ENCODE measurements around the gene PDE8A.

Gene PDE8A, protein sequence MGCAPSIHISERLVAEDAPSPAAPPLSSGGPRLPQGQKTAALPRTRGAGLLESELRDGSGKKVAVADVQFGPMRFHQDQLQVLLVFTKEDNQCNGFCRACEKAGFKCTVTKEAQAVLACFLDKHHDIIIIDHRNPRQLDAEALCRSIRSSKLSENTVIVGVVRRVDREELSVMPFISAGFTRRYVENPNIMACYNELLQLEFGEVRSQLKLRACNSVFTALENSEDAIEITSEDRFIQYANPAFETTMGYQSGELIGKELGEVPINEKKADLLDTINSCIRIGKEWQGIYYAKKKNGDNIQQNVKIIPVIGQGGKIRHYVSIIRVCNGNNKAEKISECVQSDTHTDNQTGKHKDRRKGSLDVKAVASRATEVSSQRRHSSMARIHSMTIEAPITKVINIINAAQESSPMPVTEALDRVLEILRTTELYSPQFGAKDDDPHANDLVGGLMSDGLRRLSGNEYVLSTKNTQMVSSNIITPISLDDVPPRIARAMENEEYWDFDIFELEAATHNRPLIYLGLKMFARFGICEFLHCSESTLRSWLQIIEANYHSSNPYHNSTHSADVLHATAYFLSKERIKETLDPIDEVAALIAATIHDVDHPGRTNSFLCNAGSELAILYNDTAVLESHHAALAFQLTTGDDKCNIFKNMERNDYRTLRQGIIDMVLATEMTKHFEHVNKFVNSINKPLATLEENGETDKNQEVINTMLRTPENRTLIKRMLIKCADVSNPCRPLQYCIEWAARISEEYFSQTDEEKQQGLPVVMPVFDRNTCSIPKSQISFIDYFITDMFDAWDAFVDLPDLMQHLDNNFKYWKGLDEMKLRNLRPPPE

DNA sequence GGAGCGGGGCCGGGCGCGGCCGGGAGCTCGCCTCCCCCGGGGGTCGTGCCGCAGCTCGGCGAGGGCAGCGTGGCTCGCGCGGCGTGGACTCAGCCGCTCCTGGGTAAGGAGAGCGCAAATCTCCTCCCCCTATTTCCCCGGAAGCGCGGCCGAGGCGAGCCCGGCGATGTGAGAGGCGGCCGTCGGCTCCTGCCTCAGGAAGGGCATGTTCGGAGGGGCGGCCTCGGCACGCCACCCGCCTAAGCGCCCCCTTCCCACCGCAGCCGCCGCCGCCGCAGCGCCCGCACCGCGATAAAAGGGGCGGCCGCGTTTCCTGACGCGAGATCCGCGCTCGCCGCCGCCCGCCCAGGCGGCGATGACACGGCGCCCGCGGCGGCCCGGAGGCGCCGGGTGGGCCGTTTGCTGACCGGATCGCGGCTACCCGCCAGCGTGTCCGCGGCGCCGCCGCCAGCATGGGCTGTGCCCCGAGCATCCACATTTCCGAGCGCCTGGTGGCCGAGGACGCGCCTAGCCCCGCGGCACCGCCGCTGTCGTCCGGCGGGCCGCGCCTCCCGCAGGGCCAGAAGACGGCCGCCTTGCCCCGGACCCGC is at the start of gene PDE8A:
Gene PDE8A, plus strand, starts transcription at position 146 of the 590 bp plus-strand sequence. Its CDS starts 307 bp downstream, at position 453.
- no peak for DNase-seq

DNA sequence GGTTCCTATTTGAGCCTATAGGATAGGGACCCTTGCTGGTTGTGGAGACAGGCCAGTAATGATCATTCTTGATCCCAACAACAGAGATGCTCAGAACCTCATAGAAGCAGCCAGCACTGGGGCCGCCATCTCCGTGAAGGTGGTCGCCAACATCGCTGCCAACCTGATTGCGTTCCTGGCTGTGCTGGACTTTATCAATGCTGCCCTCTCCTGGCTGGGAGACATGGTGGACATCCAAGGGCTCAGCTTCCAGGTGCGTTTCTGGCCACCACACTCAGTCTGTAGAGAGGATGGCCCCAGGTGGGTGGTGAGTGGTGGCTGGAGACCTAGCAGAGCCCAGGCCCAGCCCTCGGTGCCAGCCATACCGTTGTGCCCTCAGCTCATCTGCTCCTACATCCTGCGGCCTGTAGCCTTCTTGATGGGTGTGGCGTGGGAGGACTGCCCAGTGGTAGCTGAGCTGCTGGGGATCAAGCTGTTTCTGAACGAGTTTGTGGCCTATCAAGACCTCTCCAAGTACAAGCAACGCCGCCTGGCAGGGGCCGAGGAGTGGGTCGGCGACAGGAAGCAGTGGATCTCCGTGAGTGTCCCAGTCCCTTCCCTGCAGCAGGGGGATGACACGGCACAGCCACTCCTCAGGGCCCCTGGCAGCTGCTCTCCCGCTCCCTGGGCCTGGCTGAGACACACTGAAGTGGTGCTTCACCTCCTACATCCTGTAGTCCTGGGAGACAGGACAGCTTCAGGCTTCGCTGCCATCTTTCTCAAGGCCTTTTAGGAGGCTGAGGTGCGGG is 46.5 kb upstream of the PDE8A start:
- no peak for DNase-seq

DNA sequence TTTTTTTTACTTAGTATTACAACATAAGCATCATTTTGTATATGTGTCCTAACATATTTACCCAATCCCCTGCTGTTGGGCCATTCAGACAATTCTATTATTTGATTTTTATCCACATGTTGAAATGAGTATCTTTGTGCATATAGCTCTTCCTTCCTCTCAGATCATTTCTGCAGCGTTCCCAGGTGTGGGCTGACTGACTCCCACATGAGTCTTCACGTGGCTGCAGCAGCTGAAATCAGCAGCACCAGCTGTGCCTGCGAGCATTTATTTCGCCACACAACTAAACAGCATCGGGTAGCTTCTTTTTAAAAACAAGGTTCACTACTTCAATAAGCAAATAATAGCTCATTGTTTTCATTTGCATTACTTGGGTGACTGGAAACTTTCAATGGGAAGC is 44.5 kb upstream of the PDE8A start:
- DNase-seq: no peak

DNA sequence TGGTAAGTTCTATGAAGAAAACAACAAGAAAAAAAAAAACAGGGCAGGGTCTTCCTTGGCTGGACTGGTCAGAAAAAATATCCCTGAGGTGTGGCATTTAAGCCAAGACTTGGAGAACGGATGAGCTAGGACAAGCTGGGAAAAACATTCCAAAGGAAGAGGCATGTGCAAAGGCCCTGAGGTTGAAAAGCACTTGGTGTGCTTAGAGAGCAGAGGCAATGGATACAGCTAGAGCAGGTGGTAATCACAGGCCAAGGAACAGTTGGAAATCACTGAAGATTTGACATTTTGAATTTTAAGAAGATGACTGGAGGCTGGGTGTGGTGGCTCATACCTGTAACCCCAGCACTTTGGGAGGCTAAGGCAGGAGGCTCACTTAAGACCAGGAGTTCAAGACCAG is 42.9 kb upstream of the PDE8A start:
- no peak for DNase-seq

DNA sequence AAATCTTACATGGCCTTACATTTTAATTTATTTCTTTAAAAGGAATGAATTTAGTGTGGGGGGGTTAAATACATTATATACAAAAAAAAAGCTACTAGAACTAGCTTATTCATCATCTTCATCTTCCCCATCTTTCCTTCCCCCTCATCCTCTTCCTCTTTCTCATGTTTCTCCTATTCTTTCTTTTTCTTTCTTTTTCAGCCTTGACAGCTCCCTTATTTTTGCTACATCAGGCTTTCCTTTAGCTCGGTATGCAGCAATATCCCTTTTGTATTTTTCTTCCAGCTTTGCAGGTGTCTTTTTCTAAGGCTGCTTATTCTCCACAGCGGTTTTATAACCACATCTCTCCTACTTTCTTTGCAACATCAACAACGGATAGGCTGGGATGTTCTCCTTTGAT is 41.3 kb upstream of the PDE8A start:
- no peak for DNase-seq

DNA sequence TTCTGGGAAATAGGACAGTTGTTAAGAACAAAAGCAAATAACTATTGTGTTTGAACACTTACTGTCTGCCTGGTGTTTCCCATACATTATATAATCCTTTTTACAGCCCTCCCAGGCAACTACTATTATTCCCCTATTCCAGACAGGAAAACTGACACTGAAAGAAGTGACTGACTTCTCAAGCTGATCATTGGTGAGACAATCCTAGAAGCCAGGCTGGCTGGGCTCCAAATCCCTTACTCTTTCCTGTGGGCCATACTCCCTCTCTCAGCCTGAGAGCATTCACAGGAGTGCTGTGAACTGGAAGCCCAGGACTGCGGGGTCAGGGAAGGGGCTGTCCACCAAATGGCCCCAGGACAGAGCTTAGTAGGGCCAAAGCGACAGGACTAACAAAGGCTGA is 39.2 kb upstream of the PDE8A start:
- DNase-seq: no peak

DNA sequence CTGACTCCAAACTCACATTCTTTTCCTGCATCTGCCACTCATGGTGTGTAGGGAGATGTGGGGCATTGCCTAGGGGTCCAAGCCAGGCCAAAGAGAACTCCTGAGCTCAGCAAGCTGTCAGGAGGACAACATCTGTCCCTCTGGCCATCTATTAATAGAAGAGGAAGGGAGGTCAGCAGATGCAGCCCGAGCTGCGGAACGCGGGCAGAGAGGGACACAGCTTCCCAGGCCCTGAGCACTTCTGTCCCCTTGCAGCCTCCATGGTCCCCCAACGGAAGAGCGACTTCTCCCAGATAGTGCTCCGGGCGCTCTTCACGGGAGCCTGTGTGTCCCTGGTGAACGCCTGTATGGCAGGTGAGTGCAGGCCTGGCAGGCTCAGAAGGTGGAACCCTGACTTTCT is 37.3 kb upstream of the PDE8A start:
- DNase-seq: no peak

DNA sequence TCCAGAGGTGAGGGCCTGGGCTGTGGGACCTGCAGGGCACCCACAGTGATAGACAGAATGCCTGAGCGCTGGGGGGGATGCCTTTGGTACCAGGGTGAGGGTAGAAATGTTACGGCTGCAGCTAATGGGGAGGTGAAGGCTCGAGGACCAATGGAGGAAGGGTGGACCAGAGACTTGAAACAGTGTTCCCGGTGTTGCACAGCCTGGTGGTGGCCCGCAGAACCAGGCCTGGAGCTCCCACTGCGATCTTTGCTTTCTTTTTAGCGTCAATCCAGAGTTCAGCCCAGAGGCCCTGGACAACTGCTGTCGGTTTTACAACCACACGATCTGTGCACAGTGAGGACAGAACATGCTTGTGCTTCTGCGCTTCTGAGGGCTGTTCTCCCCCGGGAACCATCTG is 36.8 kb upstream of the PDE8A start:
- DNase-seq: no peak

DNA sequence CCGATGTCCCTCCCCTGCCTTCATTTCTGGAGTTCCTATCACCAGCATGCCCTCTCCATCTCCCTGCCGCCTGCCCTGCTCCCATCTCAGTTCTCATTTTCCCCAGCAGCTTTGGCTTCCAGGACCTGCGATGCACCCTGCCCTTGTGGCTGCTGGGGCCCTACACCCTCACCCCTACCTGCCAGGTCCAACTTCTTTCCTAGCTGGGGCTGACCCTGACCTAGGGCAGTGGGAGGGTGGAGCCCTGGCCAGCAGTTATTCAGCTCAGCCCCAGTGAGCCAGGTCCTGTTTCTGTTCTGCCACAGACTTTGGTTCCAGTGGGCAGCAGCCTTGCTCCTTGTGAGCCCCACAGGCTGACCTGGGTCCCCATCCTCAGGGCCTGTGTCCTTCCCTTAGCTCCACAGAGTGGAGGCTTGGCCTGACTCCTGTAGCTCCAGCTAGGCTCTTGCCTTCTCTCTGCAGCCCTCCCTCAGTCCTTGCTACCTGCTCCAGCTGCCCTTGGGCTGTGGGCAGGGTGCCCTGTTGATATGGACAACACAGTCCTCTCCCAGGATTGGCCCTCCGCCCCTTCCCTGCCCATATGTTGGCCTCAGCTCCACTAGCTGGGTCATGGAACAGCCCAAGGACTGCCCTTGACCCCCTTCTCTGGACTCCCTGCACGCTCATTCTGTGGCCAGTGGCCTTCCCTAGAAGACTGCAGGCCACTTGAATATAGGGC is 34.7 kb upstream of the PDE8A start:
- no peak for DNase-seq

DNA sequence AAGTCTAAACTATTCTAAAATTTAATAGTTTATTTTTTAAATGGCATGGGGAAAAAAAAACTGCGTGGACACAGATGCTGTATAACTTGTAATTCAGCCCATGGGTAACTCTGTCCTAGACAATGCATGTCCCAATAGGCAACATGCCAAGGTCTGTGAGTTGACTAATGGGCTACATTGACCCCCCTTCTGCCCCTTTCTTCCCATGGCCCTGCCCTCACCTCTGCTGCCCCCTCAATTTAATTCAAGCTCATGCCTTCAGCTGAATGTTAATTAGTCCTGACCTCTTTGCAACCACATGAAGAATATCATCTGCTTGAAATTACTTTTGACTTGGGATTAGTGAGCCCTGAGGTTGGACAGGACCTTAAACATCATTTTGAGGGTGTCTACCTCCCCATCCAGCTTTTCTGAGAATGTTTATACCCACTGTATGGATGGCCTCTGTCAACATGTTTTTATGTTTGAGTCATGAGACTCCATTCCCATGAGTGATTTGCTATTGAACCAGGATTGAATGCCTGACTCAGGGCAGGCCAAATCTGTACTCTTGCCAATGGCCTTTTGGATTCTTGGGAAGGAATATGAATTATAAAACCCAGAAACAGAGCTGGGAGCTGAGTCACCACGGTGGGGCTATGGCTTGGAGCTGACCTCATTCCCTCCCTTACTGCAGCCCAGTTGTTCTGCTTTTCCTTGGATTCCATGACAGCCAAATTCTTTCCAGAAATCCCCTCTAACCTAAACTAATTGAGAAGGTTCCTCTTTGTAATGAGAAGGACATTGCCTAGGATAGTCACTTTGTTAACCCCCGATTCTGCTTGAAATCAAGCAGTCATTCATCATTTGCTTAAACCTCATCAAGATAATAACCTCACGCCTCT is 33.5 kb upstream of the PDE8A start:
- DNase-seq: no peak

DNA sequence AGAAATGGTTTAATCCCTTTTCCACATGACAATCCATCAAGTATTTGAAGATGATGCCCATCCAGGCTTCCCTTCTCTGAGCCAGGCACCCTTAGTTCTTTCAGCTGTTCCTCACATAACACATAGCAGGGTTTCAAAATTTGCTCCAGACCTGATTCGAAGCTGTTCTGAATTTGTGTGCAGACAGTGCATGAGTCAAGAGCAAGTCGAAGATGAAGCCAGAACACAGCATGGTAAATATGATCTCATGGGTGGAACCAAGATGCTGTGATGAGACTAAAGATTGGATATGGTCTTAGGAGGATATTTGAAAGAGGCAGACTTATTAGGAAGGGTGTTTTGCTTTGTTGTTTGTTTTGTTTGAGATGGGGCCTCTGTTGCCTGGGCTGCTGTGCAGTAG is 32.6 kb upstream of the PDE8A start:
- DNase-seq: no peak

DNA sequence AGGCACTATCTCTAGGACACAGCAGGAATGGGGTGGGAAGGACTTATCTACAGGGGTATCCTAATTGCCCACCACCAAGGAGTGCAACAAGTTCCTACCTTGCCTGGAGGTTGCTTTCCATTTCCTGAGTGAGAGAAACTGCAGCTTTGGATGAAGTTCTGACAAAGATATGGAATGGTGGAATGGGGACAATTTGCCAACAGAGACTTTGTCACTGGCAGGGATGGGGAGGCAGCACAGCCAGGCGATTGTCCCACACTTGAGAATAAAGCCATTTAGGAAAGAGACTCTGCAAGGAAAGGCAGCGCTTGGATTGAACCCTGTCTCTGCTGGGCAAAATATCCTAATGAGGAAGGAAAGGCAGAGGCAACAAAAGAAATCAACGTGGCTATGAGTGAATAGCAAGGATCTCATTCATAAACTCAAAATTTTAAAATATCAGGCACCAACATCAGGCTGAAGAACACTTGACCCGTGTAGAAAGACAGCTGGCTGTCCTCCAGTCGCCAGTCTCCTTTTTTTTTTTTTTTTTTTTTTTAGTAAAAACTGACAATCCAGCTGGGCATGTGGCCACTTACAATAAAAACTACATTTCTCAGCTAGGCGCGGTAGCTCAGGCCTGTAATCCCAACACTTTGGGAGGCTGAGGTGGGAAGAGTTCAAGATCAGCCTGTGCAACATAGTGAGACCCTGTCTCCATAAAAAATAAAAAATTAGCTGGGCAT is 31.6 kb upstream of the PDE8A start:
- DNase-seq: no peak

DNA sequence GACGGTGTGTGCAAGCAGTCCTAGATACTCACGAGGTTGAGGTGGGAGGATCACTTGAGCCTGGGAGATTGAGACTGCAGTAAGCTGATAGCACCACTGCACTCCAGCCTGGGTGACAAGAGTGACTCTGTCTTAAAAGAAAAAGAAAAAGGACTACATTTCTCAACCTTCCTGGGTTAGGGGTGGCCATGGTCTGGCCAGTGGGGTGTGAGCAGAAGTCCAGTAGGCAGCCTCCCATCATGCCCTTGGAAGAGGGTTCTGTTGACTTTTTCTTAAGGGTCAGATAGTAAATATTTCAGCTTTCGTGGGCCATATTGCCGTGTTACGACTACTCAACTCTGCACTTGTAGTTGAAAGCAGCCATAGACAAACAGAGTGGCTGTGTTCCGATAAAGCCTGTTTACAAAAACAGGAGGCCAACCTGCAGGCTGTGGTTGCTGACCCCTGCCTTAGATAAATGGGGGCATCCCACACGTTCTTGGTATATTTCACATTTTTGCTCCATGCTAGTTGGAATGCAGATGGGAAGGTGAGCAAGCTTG is 31.0 kb upstream of the PDE8A start:
- no peak for DNase-seq

DNA sequence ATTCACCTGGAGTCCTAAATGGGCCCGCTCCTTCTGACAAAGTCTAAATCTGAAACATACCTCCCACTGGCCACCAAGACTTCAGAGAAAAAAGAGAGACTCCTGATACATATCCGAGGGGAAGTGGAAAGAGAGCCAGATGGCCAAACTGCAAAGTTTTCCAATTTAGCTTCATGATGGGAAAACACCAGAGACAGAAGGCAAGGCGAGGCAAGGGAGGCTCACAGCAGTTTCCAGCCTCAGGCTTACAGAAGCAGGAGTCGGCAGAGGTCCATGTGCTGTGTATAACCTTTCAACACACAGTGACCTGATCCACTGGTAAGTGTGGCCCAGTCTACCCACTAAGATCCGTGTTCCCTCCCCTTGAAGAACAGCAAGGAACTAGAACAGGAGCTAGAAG is 29.9 kb upstream of the PDE8A start:
- DNase-seq: no peak

DNA sequence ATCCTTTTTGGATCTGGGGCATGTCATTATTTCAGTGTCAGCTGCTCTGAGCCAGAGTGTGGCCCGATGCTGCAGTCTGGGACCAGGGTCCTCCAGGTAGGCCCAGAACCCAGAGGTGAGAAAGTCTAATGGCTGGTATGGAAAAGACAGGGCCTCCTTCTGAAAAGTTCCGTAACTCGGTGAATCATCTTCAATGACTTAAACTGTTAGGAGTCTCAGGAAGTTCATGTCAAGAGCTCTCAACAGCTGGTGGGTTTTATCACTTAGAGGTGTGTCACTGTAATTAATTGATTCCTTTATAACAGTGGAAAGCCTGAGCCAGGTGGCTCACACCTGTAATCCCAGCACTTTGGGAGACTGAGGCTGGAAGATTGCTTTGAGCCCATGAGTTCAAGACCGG is 28.5 kb upstream of the PDE8A start:
- DNase-seq: no peak

DNA sequence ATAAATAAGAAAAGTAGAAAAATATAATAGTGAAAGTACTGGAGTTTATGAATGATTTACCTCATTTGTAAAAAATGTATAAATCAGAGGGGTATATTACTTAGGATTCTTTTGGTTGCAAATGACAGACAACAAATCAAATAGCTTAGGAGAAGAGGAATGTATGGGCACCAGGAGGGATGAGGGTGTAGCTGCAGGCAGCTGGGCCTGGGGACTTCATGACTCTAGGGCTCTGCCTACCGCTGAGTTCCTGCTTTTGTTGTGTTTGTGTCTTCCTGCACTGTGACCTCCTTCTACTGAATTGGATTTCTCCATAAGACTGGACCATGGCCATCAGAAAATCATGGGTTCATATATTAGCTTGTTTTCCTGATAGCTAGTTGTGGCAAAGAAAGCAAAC is 27.9 kb upstream of the PDE8A start:
- no peak for DNase-seq

DNA sequence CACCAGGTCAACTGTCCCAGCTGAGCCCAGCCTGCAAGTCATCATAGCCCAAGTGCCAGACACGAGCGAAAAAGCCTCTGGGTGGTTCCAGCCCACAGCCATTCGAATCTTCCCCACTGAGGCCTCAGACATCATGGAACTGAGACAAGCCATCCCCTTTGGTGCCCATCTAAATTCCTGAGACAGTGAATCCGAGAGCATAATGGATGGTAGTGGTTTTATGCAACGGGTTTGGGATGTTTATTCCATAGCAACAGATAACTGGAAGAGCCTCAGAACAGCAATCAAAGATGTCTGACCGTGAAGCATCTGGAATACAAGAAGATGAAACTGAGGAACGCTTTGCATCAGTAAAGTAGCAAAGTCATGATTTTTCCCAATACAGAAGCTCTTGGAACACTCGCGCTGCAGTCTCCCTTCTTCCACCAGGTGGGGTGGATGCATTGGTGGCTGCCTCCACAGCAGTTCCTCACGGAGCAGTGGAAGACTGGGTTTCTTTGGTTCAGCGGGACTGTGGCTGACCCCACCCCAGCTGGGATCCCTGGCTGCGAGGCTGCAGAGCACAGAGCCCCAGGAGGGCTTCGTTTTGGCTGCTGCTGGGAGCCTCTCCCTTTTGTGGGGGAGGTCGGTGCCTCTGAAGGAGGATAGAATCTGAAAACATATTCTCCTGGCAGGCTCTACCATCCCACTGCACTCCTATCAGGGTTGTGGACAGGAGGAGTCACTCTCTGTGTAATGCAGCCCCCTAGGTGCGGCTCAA is 26.4 kb upstream of the PDE8A start:
- DNase-seq: peak; percentile 43

DNA sequence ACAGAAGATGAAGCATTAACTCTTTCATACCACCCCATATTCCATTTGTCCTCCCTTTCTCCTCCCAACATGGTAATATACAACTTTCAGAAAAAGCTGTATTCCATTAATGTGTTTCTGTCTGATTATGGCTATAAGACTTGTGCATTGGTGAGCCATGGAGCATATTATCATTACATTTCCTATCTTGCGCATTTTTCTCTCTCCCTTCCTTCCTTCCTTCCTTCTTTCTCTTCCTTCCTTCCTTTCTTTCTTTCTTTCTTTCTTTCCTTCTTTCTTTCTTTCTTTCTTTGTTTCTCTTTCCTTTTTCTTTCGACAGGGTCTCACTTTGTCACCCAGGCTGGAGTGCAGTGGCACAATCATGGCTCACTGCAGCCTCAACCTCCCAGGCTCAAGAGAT is 25.5 kb upstream of the PDE8A start:
- no peak for DNase-seq

DNA sequence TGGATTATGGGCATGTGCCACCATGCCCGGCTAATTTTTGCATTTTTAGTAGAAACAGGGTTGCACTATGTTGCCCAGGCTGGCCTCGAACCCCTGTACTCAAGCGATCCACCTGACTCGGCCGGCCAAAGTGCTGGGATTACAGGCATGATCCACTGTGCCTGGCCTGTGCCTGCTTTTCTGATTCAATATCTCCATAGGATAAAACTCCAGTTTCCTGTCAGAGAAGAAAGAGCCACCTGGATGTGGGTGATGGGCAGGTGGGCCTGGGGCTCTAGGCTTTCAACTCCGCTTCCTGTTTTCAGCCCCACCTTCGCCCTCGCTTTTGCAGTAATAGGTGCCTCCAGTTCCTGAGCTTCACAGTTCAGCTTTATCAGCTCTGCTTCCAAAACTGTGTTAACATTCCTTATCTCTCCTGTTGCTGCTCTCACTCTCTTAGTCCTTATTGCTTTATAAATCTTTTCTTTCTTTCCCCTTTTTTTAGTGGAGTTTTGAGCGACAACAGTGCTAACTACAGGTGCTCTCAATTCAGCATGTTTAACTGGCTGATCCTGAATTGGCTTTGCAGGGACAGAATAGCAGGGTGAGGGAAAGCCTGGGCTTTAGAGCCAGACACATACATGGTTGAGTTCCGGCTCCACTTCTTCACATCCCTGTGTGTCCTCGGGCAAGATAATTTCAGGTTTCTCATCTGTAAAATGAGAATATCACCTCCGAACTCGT is 21.1 kb upstream of the PDE8A start:
- DNase-seq: no peak

All from NCI-H1694 treated with DMSO at 0.1 percent for 48 hours (cell line).